Liver (tissue), 9 donors: ENCODE measurements around the gene UNC93A. TPM values are rescaled to one million over a fixed set of nuclear protein-coding genes. Genes with fewer than 3 reads are reported as not detected.

Source experiments
- DNase-seq: peaks from one replicate; pipeline ENCODE4 v3.0.0-alpha.2; 2017; ENCODE audit warnings: low spot score
- H3K27ac ChIP-seq, 2 donors: one replicate each; pipeline ENCODE4 v1.7.0; 2013; ENCODE audit warnings: inconsistent platforms in 2 of 2, low read length in 2 of 2, control low read depth in 1 of 2, low read depth in 1 of 2, mild to moderate bottlenecking in 1 of 2
- H3K27me3 ChIP-seq, 4 donors: one replicate each; pipeline versions ENCODE4 v1.6.1 to v1.7.0; 2013; ENCODE audit warnings: low read length in 3 of 4, inconsistent platforms in 1 of 4, mild to moderate bottlenecking in 1 of 4, moderate library complexity in 1 of 4; ENCODE audit not compliant: control insufficient read depth in 4 of 4, insufficient read depth in 4 of 4
- H3K36me3 ChIP-seq, 4 donors: one replicate each; pipeline versions ENCODE4 v1.6.1 to v1.7.0; 2013; ENCODE audit warnings: low read length in 3 of 4, mild to moderate bottlenecking in 3 of 4, low read depth in 1 of 4, moderate library complexity in 1 of 4; ENCODE audit not compliant: control insufficient read depth in 4 of 4, insufficient read depth in 3 of 4
- H3K4me1 ChIP-seq, 4 donors: one replicate each; pipeline versions ENCODE4 v1.6.1 to v1.7.0; 2013; ENCODE audit warnings: low read length in 3 of 4, mild to moderate bottlenecking in 3 of 4, moderate library complexity in 1 of 4; ENCODE audit not compliant: control insufficient read depth in 4 of 4, insufficient read depth in 4 of 4
- H3K4me3 ChIP-seq, 3 donors: one replicate each; pipeline versions ENCODE4 v1.6.1 to v1.7.0; 2013; ENCODE audit warnings: low read length in 3 of 3, control low read depth in 1 of 3, low read depth in 1 of 3, mild to moderate bottlenecking in 1 of 3
- H3K9ac ChIP-seq, 2 donors: one replicate each; pipeline ENCODE4 v1.7.0; 2013; ENCODE audit warnings: low read length in 2 of 2, mild to moderate bottlenecking in 2 of 2, moderate library complexity in 2 of 2, control low read depth in 1 of 2, low read depth in 1 of 2
- H3K9me3 ChIP-seq, 4 donors: one replicate each; pipeline versions ENCODE4 v1.6.1 to v1.7.0; 2013; ENCODE audit warnings: low read length in 3 of 4; ENCODE audit not compliant: control insufficient read depth in 4 of 4
- ATF3 ChIP-seq: IDR thresholded peaks from 2 replicates; pipeline ENCODE4 v1.6.1; 2016; ENCODE audit warnings: antibody characterized with exemption
- CTCF ChIP-seq: fragments of 150-350 bp; IDR thresholded peaks from 2 replicates; pipeline ENCODE4 v1.5.1; 2017; ENCODE audit warnings: improper control_type of control experiment, low read depth, low read length; ENCODE audit not compliant: missing input control
- EGR1 ChIP-seq, 2 donors: IDR thresholded peaks; 2 replicates each; pipeline ENCODE4 v1.6.1; 2016 to 2018; ENCODE audit warnings: antibody characterized with exemption in 2 of 2, low read depth in 2 of 2
- FOXA1 ChIP-seq: IDR thresholded peaks from 2 replicates; pipeline ENCODE4 v1.6.1; 2016; ENCODE audit warnings: antibody characterized with exemption
- FOXA2 ChIP-seq: IDR thresholded peaks from 2 replicates; pipeline ENCODE4 v1.6.1; 2016; ENCODE audit warnings: antibody characterized with exemption
- GABPA ChIP-seq, 2 donors: IDR thresholded peaks in 1 of 2; conservative IDR thresholded peaks in 1 of 2; 2 replicates each; pipeline ENCODE4 v1.6.1; 2016; ENCODE audit warnings: antibody characterized with exemption in 2 of 2, mild to moderate bottlenecking in 1 of 2, moderate library complexity in 1 of 2
- HNF4A ChIP-seq, 2 donors: conservative IDR thresholded peaks; 2 replicates each; pipeline ENCODE4 v1.6.1; 2016; ENCODE audit warnings: antibody characterized with exemption in 2 of 2, mild to moderate bottlenecking in 2 of 2
- HNF4G ChIP-seq: IDR thresholded peaks from 2 replicates; pipeline ENCODE4 v1.6.1; 2016; ENCODE audit warnings: antibody characterized with exemption
- JUND ChIP-seq, 2 donors: IDR thresholded peaks; 2 replicates each; pipeline ENCODE4 v1.6.1; 2016; ENCODE audit warnings: antibody characterized with exemption in 2 of 2
- NR2F2 ChIP-seq: IDR thresholded peaks from 2 replicates; pipeline ENCODE4 v1.6.1; 2016; ENCODE audit warnings: antibody characterized with exemption
- RAD21 ChIP-seq, 2 donors: IDR thresholded peaks; 2 replicates each; pipeline ENCODE4 v1.6.1; 2016; ENCODE audit warnings: antibody characterized with exemption in 2 of 2, mild to moderate bottlenecking in 2 of 2
- REST ChIP-seq: IDR thresholded peaks from 2 replicates; pipeline ENCODE4 v1.6.1; 2016; ENCODE audit warnings: antibody characterized with exemption, mild to moderate bottlenecking
- RXRA ChIP-seq, 2 donors: IDR thresholded peaks; 2 replicates each; pipeline ENCODE4 v1.6.1; 2017 to 2018; ENCODE audit warnings: antibody characterized with exemption in 2 of 2, mild to moderate bottlenecking in 1 of 2
- SP1 ChIP-seq: IDR thresholded peaks from 2 replicates; pipeline ENCODE4 v1.6.1; 2018; ENCODE audit warnings: antibody characterized with exemption, mild to moderate bottlenecking
- TAF1 ChIP-seq: conservative IDR thresholded peaks from 2 replicates; pipeline ENCODE4 v1.6.1; 2016; ENCODE audit warnings: antibody characterized with exemption, mild to moderate bottlenecking
- YY1 ChIP-seq: IDR thresholded peaks from 2 replicates; pipeline ENCODE4 v1.6.1; 2016; ENCODE audit warnings: antibody characterized with exemption, mild to moderate bottlenecking
- ZBTB33 ChIP-seq: IDR thresholded peaks from 2 replicates; pipeline ENCODE4 v1.6.1; 2016; ENCODE audit warnings: antibody characterized with exemption
- WGBS: extraction: QIAGEN DNeasy Blood & Tissue Kit; methylation state at CpG from one replicate; pipeline ENCODE4 v1.1.7; 2013; 5-methylcytosine and 5-hydroxymethylcytosine counted together
- polyA plus RNA-seq, 2 donors: library from polyadenylated mRNA; stranded (reverse) in 1 of 2; unstranded in 1 of 2; fragments of 200-250 nt in 1 of 2; fragments of >200 nt in 1 of 2; fragmentation: Nextera tagmentation in 1 of 2; extraction: Ambion mirVana in 1 of 2; gene quantifications; one replicate each; pipeline versions ENCODE4 v1.2.1 to v1.2.3, GENCODE V29; 2013 to 2015
- total RNA-seq, 2 donors: library from RNA; depleted of rRNA; stranded (reverse); fragments of >200 nt; gene quantifications; one replicate each; pipeline ENCODE4 v1.2.3, GENCODE V29; 2014
- donor health status: healthy.
- donor health status: healthy.
- donor health status: healthy.
- donor health status: healthy.
- donor health status: healthy.

Gene UNC93A
- total and polyA plus RNA-seq, 4 donors: 0.79 to 14.0 (median 4.6) TPM

GRCh38 chr6:167336844-167337630, 45.9 kb downstream of the UNC93A start (continued):
- TF ChIP-seq ATF3: no peak
- no peak for TF ChIP-seq RAD21 (IDR thresholded peaks at IDR 0.05)

GRCh38 chr6:167337675-167338449, 46.7 kb downstream of the UNC93A start:
- no peak for DNase-seq
- peaks cover 3 to 19% (median 12%) of the 10 kb centered on the region in 4 donors for H3K4me1 ChIP-seq
- H3K4me3 ChIP-seq: no peak overlapping the region
- no peak overlapping the region for H3K9ac ChIP-seq
- H3K27ac ChIP-seq: no peak overlapping the region
- no peaks in the 10 kb centered on the region for H3K27me3 ChIP-seq
- 93% methylated on average over 5 of the region's 5 CpGs for WGBS
- H3K36me3 ChIP-seq: no peaks in the 10 kb centered on the region
- no peaks in the 10 kb centered on the region for H3K9me3 ChIP-seq
- TF ChIP-seq ZBTB33: no peak
- no peak for TF ChIP-seq NR2F2
- TF ChIP-seq YY1: no peak
- no peak for TF ChIP-seq RAD21 (IDR thresholded peaks at IDR 0.05)
- no peak for TF ChIP-seq TAF1
- TF ChIP-seq FOXA2: no peak
- TF ChIP-seq SP1: no peak
- no peak for TF ChIP-seq HNF4G
- no peak for TF ChIP-seq RXRA (IDR thresholded peaks at IDR 0.05)
- no peak for TF ChIP-seq HNF4A (conservative IDR thresholded peaks at IDR 0.05)
- no peak for TF ChIP-seq GABPA (IDR thresholded peaks at IDR 0.05 in 1 of 2, conservative IDR thresholded peaks at IDR 0.05 in 1 of 2)
- no peak for TF ChIP-seq ATF3
- no peak for TF ChIP-seq REST
- no peak for TF ChIP-seq FOXA1
- no peak for TF ChIP-seq CTCF
- no peak for TF ChIP-seq EGR1 (IDR thresholded peaks at IDR 0.05; ENCODE audit: low read depth in 2 of 2)
- no peak for TF ChIP-seq JUND (IDR thresholded peaks at IDR 0.05)
